Measurements from ENCODE around the gene GOLGA2.
A peak's percentile ranks its signal among the peaks of the same experiment; 100 is the strongest.

- peak; percentile 94 for TF ChIP-seq CTCF (conservative IDR thresholded peaks at IDR 0.05; ENCODE audit: low read length)
- TF ChIP-seq EZH2phosphoT487 (IDR thresholded peaks at IDR 0.05; ENCODE audit: borderline replicate concordance, low read depth, low read length), result no peak
Observed at GRCh38 chr9:128254855-128255759, 20.7 kb downstream of the GOLGA2 start.

Data from OCI-LY7 (cell line).